SU-DHL-6 (cell line): ENCODE data around the gene SERPINA12.

Source experiments
- CTCF ChIP-seq: fragments of 200-600 bp; sonication (generic); IDR thresholded peaks from one replicate; pipeline ENCODE4 v1.5.1; 2017; ENCODE audit warnings: antibody characterized with exemption, mild to moderate bottlenecking, low read length, moderate library complexity; ENCODE audit not compliant: insufficient read depth, poor library complexity, severe bottlenecking
- EZH2phosphoT487 ChIP-seq: fragments of 200-600 bp; sonication (generic), shearing (Covaris generic); conservative IDR thresholded peaks from 2 replicates; pipeline ENCODE4 v1.6.1; 2018; ENCODE audit warnings: mild to moderate bottlenecking, antibody characterized with exemption, low read length, moderate library complexity, mixed read lengths

- TF ChIP-seq CTCF (no peak), EZH2phosphoT487 (no peak)
Observed at GRCh38 chr14:94474581-94475031, 34.7 kb downstream of the SERPINA12 start.
